HG03432 (cell line): Measurements from ENCODE around the gene KCND3.

ENCODE experiments used
- ATAC-seq: cut with Tn5 transposase; IDR thresholded peaks from one replicate; pipeline ENCODE4 v1.9.1; 2021; ENCODE audit warnings: mild to moderate bottlenecking, moderate library complexity; ENCODE audit not compliant: unreplicated experiment

KCND3 gene

DNA sequence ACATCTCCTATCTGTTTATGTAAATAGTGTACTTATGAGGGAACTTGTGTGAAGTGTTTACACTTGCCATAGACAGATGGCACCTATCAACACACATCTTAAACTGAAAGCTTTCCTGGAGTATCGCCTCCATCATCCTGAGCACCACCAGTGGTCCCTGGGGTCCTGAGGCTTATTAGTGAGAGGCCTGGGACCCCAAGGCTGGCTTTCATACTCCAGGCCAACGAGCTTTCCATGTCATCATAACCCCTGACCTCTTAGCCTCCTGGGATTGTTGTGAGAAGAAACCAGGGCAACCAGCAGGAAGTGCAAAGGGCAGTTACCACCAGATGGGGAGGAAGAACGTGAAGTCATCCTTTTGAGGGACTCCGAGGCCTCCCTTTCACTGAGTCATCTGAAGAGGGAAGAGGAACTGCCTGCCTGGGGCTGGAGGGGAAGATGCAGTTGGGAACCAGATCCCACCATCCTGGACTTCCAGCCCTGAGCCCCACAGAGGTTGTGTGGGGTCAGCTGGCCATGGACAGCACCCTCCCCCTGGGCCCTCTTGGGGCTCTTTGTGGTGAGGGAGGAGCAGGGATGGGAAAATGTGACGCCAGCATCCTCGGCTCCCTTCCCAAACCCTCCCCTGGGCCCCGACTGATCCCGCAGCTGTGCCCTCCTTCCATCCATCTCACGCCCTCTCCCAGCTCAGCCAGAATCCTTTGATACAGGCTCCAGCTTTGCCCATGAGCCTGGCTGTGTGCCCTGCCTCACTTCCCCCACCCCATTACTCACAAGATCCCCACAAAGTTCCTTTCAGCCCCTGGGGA is 256.1 kb downstream of the KCND3 start:
- no peak for ATAC-seq

GRCh38 chr1:111732718-111733117 is 256.8 kb downstream of the KCND3 start:
- no peak for ATAC-seq

GRCh38 chr1:111731956-111732355 is 257.5 kb downstream of the KCND3 start:
- no peak for ATAC-seq

DNA sequence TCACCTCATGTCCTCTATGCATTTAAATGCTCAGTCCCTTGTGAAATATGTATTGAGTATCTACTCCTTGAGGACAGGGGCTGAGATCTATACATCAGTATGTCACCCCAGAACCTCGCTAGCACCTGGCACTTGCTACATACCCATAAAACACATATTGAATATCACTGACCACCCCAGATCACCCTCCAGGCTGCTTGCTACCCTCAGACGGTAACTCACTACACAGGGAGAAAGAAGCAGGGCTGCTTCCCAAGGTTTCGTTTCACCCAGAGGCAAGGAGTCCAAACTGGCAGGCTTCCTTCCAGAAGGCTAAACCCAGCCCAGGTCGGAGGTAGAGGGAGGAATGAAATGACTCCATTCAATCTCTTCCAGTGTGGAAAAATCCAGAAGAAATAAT is 258.8 kb downstream of the KCND3 start:
- ATAC-seq: no peak

DNA sequence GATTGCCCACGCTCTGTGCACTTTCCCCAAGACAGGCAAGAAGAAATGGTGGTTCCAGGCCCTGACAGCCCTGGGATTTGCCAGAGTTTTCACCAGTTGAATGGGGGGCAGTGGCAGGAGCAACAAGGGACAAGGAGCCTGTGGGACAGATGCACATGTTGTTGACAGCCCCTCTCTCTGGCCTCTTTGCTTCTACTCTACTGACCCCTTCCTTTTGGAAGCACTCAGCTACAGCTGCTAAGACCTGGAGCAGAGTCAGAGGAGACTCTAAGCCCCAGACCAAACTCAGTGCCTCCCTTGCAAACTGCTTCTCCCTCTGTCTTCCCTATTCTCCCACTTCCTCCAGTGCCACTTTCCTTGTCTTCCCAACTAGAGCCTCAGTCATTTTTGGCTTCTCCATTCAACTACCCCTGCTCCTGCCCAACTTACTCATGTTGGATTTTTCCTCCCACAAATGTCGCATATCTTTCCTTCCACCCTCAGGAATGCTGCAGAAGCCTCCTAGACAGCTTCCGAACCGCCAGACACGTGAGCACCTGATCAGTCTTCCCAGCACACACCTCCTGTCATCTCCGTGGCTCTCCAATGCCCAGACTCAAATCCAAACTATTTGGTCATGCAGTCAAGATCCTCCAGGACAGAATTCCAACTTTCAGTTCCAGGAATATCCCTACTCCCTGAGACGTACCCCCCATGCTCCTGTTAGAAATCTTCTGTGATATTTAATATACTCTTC is 259.4 kb downstream of the KCND3 start:
- no peak for ATAC-seq

DNA sequence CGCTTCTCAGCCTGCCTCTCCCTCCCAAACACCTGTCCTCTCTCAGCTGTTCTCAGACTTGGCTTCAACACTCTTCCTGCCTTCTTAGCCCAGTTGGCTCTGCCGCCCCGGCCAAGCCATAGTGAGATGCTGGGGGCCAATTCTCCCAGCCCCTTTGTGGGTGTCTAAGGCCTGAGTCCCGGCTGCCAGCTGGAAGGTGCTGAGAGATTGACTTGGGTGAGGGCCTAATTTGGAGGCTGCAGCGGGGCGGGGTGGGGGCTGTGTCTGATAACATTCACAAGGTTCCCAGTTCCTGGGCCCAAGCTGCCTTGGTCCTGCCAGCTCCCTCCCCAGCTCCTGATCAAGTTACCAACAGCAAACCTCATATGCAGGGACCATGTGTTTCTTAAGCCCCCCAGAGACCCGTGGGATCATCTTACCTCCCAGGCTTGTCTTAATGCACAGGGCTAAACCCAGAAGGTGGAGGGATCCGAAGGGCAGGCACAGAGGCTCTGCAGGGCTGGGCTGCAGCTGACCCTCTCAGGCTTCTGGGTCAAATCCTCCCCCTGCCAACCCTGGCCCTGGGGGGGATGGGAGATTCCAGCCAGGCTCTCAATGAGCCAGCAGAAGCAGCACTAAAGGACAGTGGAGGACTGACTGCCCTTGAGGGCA is 260.1 kb downstream of the KCND3 start:
- ATAC-seq: no peak

DNA sequence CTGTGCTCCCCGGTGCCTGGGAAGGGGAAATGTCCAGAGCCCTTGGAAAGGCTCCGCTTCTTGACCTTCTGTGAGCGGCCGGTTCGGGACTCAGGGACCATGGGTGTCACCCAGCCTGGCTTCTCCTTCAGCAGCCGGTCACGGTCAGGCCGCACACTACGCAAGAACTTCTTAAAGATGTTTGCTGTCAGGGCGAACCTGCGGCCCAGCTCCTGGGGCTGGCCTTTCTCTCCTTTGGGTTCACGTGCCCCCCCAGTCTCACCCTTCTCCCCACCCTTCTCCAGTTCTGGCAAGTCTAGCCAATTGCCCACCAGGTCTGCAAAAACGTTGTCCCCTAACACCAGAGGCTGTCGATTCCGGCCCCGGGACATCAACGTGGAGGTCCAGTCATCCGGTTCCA is 262.4 kb downstream of the KCND3 start:
- no peak for ATAC-seq

DNA sequence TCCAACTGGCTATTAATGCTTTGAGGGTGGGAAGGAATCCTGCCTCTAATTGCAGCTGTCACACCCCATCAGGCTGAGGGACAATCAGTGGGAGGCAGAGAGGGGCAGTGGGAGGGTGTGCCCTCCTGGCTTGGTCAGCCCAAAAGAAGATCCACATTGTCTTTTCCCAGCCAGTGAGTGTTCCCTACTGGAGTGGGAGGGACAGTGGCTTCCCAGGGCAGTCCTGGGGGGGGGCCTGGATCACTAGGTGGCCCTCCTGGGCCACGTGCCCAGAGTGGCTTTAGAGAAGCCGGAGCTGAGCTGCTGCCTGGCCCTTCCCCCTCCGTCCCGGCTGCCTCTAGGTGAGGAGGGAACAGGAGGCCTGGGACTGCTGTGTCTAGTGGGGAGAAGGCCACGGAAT is 264.3 kb downstream of the KCND3 start:
- no peak for ATAC-seq

DNA sequence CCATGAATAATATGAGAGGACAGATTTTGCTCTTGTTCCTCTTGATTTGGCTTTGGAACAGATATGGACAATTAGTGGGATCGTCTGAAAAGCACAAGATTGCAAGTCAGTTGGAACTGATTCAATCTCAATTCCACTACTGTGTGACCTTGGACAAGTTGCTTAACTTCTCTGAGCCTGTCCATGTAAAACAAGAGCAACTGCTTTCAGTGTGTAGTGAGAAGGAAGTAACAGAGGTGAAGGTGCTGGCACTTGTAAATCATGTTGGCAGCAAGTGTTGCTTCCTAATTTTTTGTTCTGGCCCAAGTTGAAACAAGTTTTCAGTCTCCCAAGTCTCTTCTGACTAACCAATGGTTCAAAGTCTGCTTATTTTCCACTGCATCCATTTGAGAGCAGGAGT is 265.6 kb downstream of the KCND3 start:
- ATAC-seq: no peak

DNA sequence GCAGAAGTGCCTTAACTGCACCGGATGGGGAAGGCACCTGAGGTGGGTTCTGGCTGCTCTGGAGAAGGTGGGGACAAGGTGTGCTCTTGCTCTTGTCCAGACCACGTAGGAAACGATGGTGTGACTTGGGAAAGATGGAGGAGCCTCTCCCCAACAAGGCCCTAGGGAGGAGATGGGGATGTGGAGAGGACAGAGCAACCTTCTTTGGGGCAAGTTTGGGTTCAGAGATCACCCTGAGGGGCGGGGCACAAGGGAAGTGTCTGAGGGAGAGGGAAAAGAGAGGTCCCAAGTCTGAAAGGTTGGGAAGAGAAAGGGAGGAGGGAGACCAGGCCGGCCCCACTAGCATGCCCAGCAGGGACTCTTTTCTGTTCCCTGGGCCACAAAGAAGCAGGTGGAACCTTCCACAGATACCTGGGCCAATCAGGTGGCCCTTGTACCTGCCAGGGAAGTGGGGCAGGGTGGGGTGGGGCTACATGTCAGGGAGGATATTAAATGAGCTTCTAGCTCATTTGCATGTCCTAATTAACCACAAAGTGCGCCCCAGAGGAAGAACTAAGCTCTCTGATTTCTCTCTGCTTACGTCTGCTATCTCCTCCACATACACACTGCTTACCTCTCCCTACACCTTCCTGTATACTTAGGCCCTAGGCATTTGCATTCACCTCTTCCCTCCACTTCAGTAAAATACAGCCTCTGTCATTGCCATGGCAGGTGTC is 266.2 kb downstream of the KCND3 start:
- ATAC-seq: no peak

GRCh38 chr1:111720977-111721786 is 268.3 kb downstream of the KCND3 start:
- no peak for ATAC-seq
